ENCODE measurements around the gene ZNF451.

DNA sequence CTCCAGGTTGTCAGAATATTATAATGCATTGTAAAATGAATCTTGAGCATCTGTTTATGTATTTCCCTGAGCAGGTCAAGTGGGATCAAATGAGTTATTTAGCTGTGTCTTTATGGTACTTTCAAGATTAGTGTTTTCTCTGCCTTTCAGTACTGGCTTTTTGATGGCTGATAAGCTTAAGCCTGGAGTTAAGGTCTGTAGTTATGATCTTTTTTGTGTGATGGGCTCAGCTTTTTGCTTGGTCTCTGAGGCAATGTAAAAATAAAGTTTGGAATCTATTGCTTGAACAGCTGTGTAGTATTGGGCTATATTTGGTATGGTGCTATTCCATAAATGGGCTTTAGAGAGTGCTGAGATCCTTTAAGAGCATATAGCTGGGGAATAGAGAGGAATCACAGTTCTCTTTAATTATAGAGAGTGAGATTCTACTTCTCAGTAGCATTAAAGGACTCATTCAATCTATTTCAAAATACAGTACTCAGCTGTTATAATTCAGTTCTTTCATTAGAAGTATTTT is 40.7 kb downstream of the ZNF451 start:
- TF ChIP-seq, protein P1, sequence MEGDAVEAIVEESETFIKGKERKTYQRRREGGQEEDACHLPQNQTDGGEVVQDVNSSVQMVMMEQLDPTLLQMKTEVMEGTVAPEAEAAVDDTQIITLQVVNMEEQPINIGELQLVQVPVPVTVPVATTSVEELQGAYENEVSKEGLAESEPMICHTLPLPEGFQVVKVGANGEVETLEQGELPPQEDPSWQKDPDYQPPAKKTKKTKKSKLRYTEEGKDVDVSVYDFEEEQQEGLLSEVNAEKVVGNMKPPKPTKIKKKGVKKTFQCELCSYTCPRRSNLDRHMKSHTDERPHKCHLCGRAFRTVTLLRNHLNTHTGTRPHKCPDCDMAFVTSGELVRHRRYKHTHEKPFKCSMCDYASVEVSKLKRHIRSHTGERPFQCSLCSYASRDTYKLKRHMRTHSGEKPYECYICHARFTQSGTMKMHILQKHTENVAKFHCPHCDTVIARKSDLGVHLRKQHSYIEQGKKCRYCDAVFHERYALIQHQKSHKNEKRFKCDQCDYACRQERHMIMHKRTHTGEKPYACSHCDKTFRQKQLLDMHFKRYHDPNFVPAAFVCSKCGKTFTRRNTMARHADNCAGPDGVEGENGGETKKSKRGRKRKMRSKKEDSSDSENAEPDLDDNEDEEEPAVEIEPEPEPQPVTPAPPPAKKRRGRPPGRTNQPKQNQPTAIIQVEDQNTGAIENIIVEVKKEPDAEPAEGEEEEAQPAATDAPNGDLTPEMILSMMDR (conservative IDR thresholded peaks at IDR 0.05; ENCODE audit: low read length) = no peak
- no peak for TF ChIP-seq EZH2phosphoT487 (IDR thresholded peaks at IDR 0.05; ENCODE audit: borderline replicate concordance)
